Mesenchymal stem cell (in vitro differentiated cells and primary cell): ENCODE measurements around the gene DLEU7.

Experiments
- DNase-seq: peaks from one replicate; pipeline ENCODE4 v3.0.0-alpha.2; 2013
- H2AFZ ChIP-seq: one replicate; pipeline ENCODE4 v1.6.1; 2013; ENCODE audit warnings: low read depth, mild to moderate bottlenecking, control low read depth, inconsistent platforms, low read length, moderate library complexity
- H2AK5ac ChIP-seq: 2 replicates; pipeline ENCODE4 v1.6.1; 2013; ENCODE audit warnings: low read length, moderate library complexity, mild to moderate bottlenecking, inconsistent platforms; ENCODE audit not compliant: severe bottlenecking
- H2BK120ac ChIP-seq: one replicate; pipeline ENCODE4 v1.6.1; 2013; ENCODE audit warnings: low read depth, mild to moderate bottlenecking, inconsistent platforms, low read length, moderate library complexity
- H2BK12ac ChIP-seq, 2 experiments: one replicate each; pipeline ENCODE4 v1.6.1; 2013; ENCODE audit warnings: inconsistent platforms in 2 of 2, low read length in 2 of 2, mild to moderate bottlenecking in 2 of 2, moderate library complexity in 2 of 2, control low read depth in 1 of 2
- H2BK15ac ChIP-seq: one replicate; pipeline ENCODE4 v1.6.1; 2013; ENCODE audit warnings: mild to moderate bottlenecking, low read depth, inconsistent platforms; ENCODE audit not compliant: poor library complexity, severe bottlenecking
- H2BK5ac ChIP-seq: 2 replicates; pipeline ENCODE4 v1.6.1; 2013; ENCODE audit warnings: low read depth, mild to moderate bottlenecking, low read length, control low read depth, inconsistent platforms; ENCODE audit not compliant: poor library complexity, severe bottlenecking
- H3K14ac ChIP-seq, 2 experiments: one replicate each; pipeline ENCODE4 v1.6.1; 2013; ENCODE audit warnings: inconsistent platforms in 2 of 2, low read length in 2 of 2, control low read depth in 1 of 2, mild to moderate bottlenecking in 1 of 2, moderate library complexity in 1 of 2
- H3K18ac ChIP-seq, 2 experiments: one replicate each; pipeline ENCODE4 v1.6.1; 2013; ENCODE audit warnings: inconsistent platforms in 2 of 2, low read length in 2 of 2, control low read depth in 1 of 2, low read depth in 1 of 2, mild to moderate bottlenecking in 1 of 2
- H3K23ac ChIP-seq, 2 experiments: one replicate each; pipeline ENCODE4 v1.6.1; 2013; ENCODE audit warnings: inconsistent platforms in 2 of 2, low read length in 2 of 2, mild to moderate bottlenecking in 2 of 2, moderate library complexity in 2 of 2, control low read depth in 1 of 2
- H3K27ac ChIP-seq: 2 replicates; pipeline ENCODE4 v1.5.1; 2013; ENCODE audit warnings: mild to moderate bottlenecking, moderate library complexity, low read length, control low read depth, inconsistent platforms; ENCODE audit not compliant: poor library complexity, severe bottlenecking
- H3K27me3 ChIP-seq, 2 experiments: 2 replicates each; pipeline versions ENCODE4 v1.6.1 to v1.7.0; 2013; ENCODE audit warnings: low read length in 2 of 2, mild to moderate bottlenecking in 2 of 2, moderate library complexity in 2 of 2, control low read depth in 1 of 2, inconsistent platforms in 1 of 2; ENCODE audit not compliant: control insufficient read depth in 1 of 2, insufficient read depth in 1 of 2
- H3K36me3 ChIP-seq, 2 experiments: 2 replicates each; pipeline versions ENCODE4 v1.6.1 to v1.7.0; 2013; ENCODE audit warnings: low read length in 2 of 2, control low read depth in 1 of 2, inconsistent platforms in 1 of 2, low read depth in 1 of 2, mild to moderate bottlenecking in 1 of 2; ENCODE audit not compliant: insufficient read depth in 2 of 2, control insufficient read depth in 1 of 2
- H3K4ac ChIP-seq, 2 experiments: one replicate each; pipeline ENCODE4 v1.6.1; 2013; ENCODE audit warnings: inconsistent platforms in 2 of 2, low read length in 2 of 2, mild to moderate bottlenecking in 2 of 2, moderate library complexity in 2 of 2, control low read depth in 1 of 2, low read depth in 1 of 2
- H3K4me1 ChIP-seq: 2 replicates; pipeline ENCODE4 v1.6.1; 2013; ENCODE audit warnings: low read depth, low read length, control low read depth; ENCODE audit not compliant: control insufficient read depth, insufficient read depth
- H3K4me2 ChIP-seq: 2 replicates; pipeline ENCODE4 v1.6.1; 2013; ENCODE audit warnings: low read length, mild to moderate bottlenecking, inconsistent platforms; ENCODE audit not compliant: poor library complexity, severe bottlenecking
- H3K4me3 ChIP-seq, 2 experiments: 2 replicates each; pipeline versions ENCODE4 v1.5.1 to v1.7.0; 2013; ENCODE audit warnings: low read length in 2 of 2, mild to moderate bottlenecking in 2 of 2, control low read depth in 1 of 2, low read depth in 1 of 2; ENCODE audit not compliant: insufficient read depth in 1 of 2
- H3K79me1 ChIP-seq: replicated peaks from 2 replicates; pipeline ENCODE4 v1.6.1; 2013; ENCODE audit warnings: mild to moderate bottlenecking, control low read depth, low read length, inconsistent platforms; ENCODE audit not compliant: poor library complexity, severe bottlenecking
- H3K9ac ChIP-seq: 2 replicates; pipeline ENCODE4 v1.7.0; 2013; ENCODE audit warnings: mild to moderate bottlenecking, low read length, moderate library complexity
- H3K9me3 ChIP-seq: 2 replicates; pipeline ENCODE4 v1.7.0; 2013; ENCODE audit warnings: mild to moderate bottlenecking, low read length; ENCODE audit not compliant: control insufficient read depth
- H4K8ac ChIP-seq: one replicate; pipeline ENCODE4 v1.6.1; 2013; ENCODE audit warnings: inconsistent platforms, mild to moderate bottlenecking, low read length, moderate library complexity
- H4K91ac ChIP-seq: one replicate; pipeline ENCODE4 v1.6.1; 2013; ENCODE audit warnings: mild to moderate bottlenecking, low read length, inconsistent platforms
- WGBS: methylation state at CpG from one replicate; pipeline ENCODE4 v1.1.7; 2013; ENCODE audit warnings: mixed read lengths; 5-methylcytosine and 5-hydroxymethylcytosine counted together

DLEU7 gene

GRCh38 chr13:50850445-50850844 is 7.0 kb upstream of the DLEU7 start:
- H3K9ac ChIP-seq: no peak overlapping the region
- H3K4ac ChIP-seq: no peak overlapping the region
- no peak overlapping the region for H2AFZ ChIP-seq
- no peak overlapping the region for H2BK120ac ChIP-seq
- no peak overlapping the region for H2BK15ac ChIP-seq
- no peak overlapping the region for H3K14ac ChIP-seq
- no peak overlapping the region for H4K8ac ChIP-seq
- H3K36me3 ChIP-seq: no peaks in the 10 kb centered on the region
- no peak overlapping the region for H3K23ac ChIP-seq
- H3K4me1 ChIP-seq: no peaks in the 10 kb centered on the region
- no peak overlapping the region for H2BK12ac ChIP-seq
- H3K4me2 ChIP-seq: no peak overlapping the region
- no peak overlapping the region for H3K27ac ChIP-seq
- H3K27me3 ChIP-seq: peaks cover 0 to 4% of the 10 kb centered on the region in 2 experiments
- no peak overlapping the region for H4K91ac ChIP-seq
- WGBS: no CpG with 5 or more reads among the region's 2 CpGs
- peaks cover 3% of the 10 kb centered on the region for H3K9me3 ChIP-seq
- no peak overlapping the region for H3K4me3 ChIP-seq
- no peak overlapping the region for H3K18ac ChIP-seq
- no peak for DNase-seq
- H2BK5ac ChIP-seq: no peak overlapping the region
- H2AK5ac ChIP-seq: no peak overlapping the region
- H3K79me1 ChIP-seq: no peaks in the 10 kb centered on the region

DNA sequence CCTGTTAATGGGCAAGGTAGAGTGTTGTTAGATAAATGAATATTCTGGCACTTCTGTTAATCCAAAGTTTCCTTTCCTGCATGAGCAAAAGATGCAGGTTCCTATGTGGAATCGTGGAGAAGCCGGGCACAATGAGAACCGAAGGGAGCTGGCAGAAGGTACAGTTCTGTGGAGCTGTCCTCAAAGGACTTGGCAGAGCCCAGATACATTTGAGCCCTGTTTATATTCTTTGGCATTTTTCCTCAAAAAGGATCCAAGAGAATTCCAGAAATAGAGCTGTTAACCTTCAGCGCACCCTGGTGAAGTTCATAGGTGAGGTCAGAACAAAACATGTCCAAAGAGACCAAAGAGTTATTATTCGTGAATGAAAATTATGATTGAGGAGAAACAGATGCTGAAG is 4.0 kb upstream of the DLEU7 start:
- H3K14ac ChIP-seq: no peak overlapping the region
- H3K4me1 ChIP-seq: peaks cover 11% of the 10 kb centered on the region
- H3K27me3 ChIP-seq: peaks cover 11 to 12% of the 10 kb centered on the region in 2 experiments
- WGBS: 89% methylated on average over 5 of the region's 5 CpGs
- no peak overlapping the region for H3K4me2 ChIP-seq
- H2AFZ ChIP-seq: no peak overlapping the region
- H2BK12ac ChIP-seq: no peak overlapping the region
- H2BK120ac ChIP-seq: no peak overlapping the region
- no peak overlapping the region for H3K4me3 ChIP-seq
- no peak overlapping the region for H2AK5ac ChIP-seq
- H2BK5ac ChIP-seq: no peak overlapping the region
- no peaks in the 10 kb centered on the region for H3K9me3 ChIP-seq
- H4K91ac ChIP-seq: no peak overlapping the region
- no peak overlapping the region for H4K8ac ChIP-seq
- no peak overlapping the region for H3K27ac ChIP-seq
- no peaks in the 10 kb centered on the region for H3K79me1 ChIP-seq
- no peak overlapping the region for H3K18ac ChIP-seq
- H3K4ac ChIP-seq: no peak overlapping the region
- H3K23ac ChIP-seq: no peak overlapping the region
- H3K9ac ChIP-seq: no peak overlapping the region
- no peaks in the 10 kb centered on the region for H3K36me3 ChIP-seq
- no peak overlapping the region for H2BK15ac ChIP-seq
- DNase-seq: no peak

- no peak overlapping the region for H3K4me3 ChIP-seq
- H4K8ac ChIP-seq: no peak overlapping the region
- no peak for DNase-seq
- peaks cover 11% of the 10 kb centered on the region for H3K4me1 ChIP-seq
- H3K79me1 ChIP-seq: no peaks in the 10 kb centered on the region
- no peak overlapping the region for H3K27ac ChIP-seq
- no peak overlapping the region for H3K18ac ChIP-seq
- no peak overlapping the region for H3K9ac ChIP-seq
- no peaks in the 10 kb centered on the region for H3K36me3 ChIP-seq
- no peak overlapping the region for H3K14ac ChIP-seq
- 79% methylated on average over 5 of the region's 5 CpGs for WGBS
- H2AFZ ChIP-seq: no peak overlapping the region
- no peak overlapping the region for H2BK120ac ChIP-seq
- H2BK5ac ChIP-seq: no peak overlapping the region
- no peak overlapping the region for H3K4me2 ChIP-seq
- H2BK12ac ChIP-seq: no peak overlapping the region
- H3K27me3 ChIP-seq: peaks cover 16 to 17% of the 10 kb centered on the region in 2 experiments
- no peak overlapping the region for H3K4ac ChIP-seq
- no peak overlapping the region for H2BK15ac ChIP-seq
- no peaks in the 10 kb centered on the region for H3K9me3 ChIP-seq
- no peak overlapping the region for H2AK5ac ChIP-seq
- no peak overlapping the region for H4K91ac ChIP-seq
- no peak overlapping the region for H3K23ac ChIP-seq
Measured at GRCh38 chr13:50846861-50847475, 3.5 kb upstream of the DLEU7 start.

DNA sequence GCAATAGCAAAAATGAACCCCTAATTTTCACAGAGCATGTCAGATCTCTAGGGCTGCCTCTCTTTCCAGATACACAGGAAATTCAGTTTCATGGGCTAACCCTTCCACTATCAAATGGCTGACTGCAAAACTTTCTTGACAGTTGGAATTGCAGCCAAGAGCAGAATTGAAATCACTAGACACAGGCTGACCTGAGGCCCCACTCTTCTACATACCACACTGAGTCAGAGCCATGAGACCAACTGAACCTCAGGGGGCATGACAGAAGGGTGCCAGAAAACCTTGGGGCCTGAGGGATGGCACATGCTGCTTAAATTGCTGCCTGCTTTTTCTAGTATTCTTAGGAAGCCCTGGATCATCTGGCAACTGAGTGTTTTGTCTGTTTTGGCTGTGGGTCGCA is 1.7 kb upstream of the DLEU7 start:
- Histone ChIP-seq H2BK15ac (no peak overlapping the region), H3K14ac (no peak overlapping the region), H2BK12ac (no peak overlapping the region), H3K36me3 (no peaks in the 10 kb centered on the region), H3K79me1 (no peaks in the 10 kb centered on the region), H2AFZ (no peak overlapping the region), H3K23ac (no peak overlapping the region), H3K27ac (no peak overlapping the region), H3K4ac (no peak overlapping the region), H3K4me3 (no peak overlapping the region), H4K91ac (no peak overlapping the region), H3K27me3 (peaks cover 28 to 31% of the 10 kb centered on the region in 2 experiments), H2AK5ac (no peak overlapping the region), H3K4me1 (peaks cover 11% of the 10 kb centered on the region), H3K18ac (no peak overlapping the region), H4K8ac (no peak overlapping the region), H2BK5ac (no peak overlapping the region), H2BK120ac (no peak overlapping the region), H3K9ac (no peak overlapping the region), H3K9me3 (no peaks in the 10 kb centered on the region), H3K4me2 (no peak overlapping the region)
- no peak for DNase-seq
- 87% methylated on average over 1 of the region's 1 CpG for WGBS
